Activated T-cell treated with anti-CD3 and anti-CD28 coated beads, Interleukin-2, amount 50 U/mL, for 72 hours (primary cell): ENCODE data around the gene TTC7B. TPM values are rescaled to one million over a fixed set of nuclear protein-coding genes. Genes with fewer than 3 reads are reported as not detected.
"Not testable (repeated sequence)": the region's sequence is repeated elsewhere in the genome, so short reads cannot be mapped to it uniquely, and the experiment has no call there.

Source experiments
- ATAC-seq, 2 donors: fragments of 150-1000 bp; cut with Tn5 transposase; replicated peaks in 1 of 2; 2 replicates each; pipeline ENCODE4 v1.10.0; 2021; ENCODE audit warnings: moderate library complexity in 2 of 2, mild to moderate bottlenecking in 1 of 2
- DNase-seq, 2 donors: peaks; one replicate each; pipeline ENCODE4 v3.0.0; 2021 to 2022; ENCODE audit warnings: mixed read lengths in 1 of 2
- H3K27ac Mint-ChIP-seq: one replicate; pipeline ENCODE4 v1.8.0; 2022; ENCODE audit warnings: mild to moderate bottlenecking, moderate library complexity, mixed read lengths
- H3K27me3 Mint-ChIP-seq: one replicate; pipeline ENCODE4 v1.8.0; 2022; ENCODE audit warnings: low read depth, mixed read lengths
- H3K36me3 Mint-ChIP-seq, 2 donors: one replicate each; pipeline ENCODE4 v1.8.0; 2022; ENCODE audit warnings: mixed read lengths in 2 of 2, mild to moderate bottlenecking in 1 of 2; ENCODE audit not compliant: insufficient read depth in 2 of 2
- H3K4me1 Mint-ChIP-seq: one replicate; pipeline ENCODE4 v1.8.0; 2022; ENCODE audit warnings: low read depth, mixed read lengths
- H3K4me3 Mint-ChIP-seq, 2 donors: one replicate each; pipeline ENCODE4 v1.8.0; 2022; ENCODE audit warnings: mild to moderate bottlenecking in 2 of 2, mixed read lengths in 2 of 2, moderate library complexity in 2 of 2
- H3K9me3 Mint-ChIP-seq, 2 donors: one replicate each; pipeline ENCODE4 v1.8.0; 2022; ENCODE audit warnings: mixed read lengths in 2 of 2
- total RNA-seq, 2 donors: library from RNA; stranded (reverse); gene quantifications; one replicate each; pipeline ENCODE4 v1.2.3, GENCODE V29; 2022

TTC7B gene
- total RNA-seq, 2 donors from 2014 or later = 9.2 to 10.7 TPM

- H3K36me3 Mint-ChIP-seq = peaks cover 0 to 3% of the 10 kb centered on the region in 2 donors
- H3K27me3 Mint-ChIP-seq = peaks cover 6% of the 10 kb centered on the region
- ATAC-seq (peak in 1 of 2 donors; percentile 4), DNase-seq (no peak)
- no peaks in the 10 kb centered on the region for H3K4me1 Mint-ChIP-seq
- no peak overlapping the region for H3K27ac Mint-ChIP-seq
- no peak overlapping the region for H3K4me3 Mint-ChIP-seq
- H3K9me3 Mint-ChIP-seq = peaks cover 2 to 4% of the 10 kb centered on the region in 2 donors
Measured at GRCh38 chr14:90533591-90534021, 282.6 kb downstream of the TTC7B start.

GRCh38 chr14:90532826-90533525 lies 283.3 kb downstream of the TTC7B start:
- ATAC-seq = no peak
- H3K36me3 Mint-ChIP-seq = peaks cover 0 to 6% of the 10 kb centered on the region in 2 donors

DNA sequence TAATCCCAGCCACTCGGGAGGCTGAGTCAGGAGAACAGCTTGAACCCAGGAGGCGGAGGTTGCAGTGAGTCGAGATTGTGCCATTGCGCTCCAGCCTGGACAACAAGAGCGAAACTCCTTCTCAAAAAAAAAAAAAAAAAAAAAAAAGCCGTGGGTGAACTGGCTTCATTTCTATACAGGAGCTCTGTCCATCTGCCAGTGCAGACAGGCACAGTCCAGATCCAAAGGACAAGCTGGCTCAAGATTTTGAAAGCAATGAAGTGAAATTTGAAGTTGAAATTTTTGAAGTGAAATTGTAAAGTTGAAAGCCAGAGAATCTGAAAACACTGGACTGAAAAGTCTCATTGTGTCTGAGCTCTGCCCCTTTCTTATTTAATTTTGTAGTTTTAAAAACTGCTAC lies 284.7 kb downstream of the TTC7B start:
- no peak for ATAC-seq
- Mint-ChIP-seq H3K36me3 (peaks cover 7 to 8% of the 10 kb centered on the region in 2 donors), H3K9me3 (peaks cover 9 to 12% of the 10 kb centered on the region in 2 donors), H3K27ac (no peak overlapping the region), H3K27me3 (peaks cover 8% of the 10 kb centered on the region), H3K4me3 (no peak overlapping the region), H3K4me1 (no peaks in the 10 kb centered on the region)
- DNase-seq = no peak

More at GRCh38 chr14:90532826-90533525, 283.3 kb downstream of the TTC7B start:
- Mint-ChIP-seq H3K27me3 (peaks cover 8% of the 10 kb centered on the region), H3K4me1 (no peaks in the 10 kb centered on the region), H3K4me3 (no peak overlapping the region), H3K27ac (no peak overlapping the region), H3K9me3 (peaks cover 4 to 8% of the 10 kb centered on the region in 2 donors)
- DNase-seq = no peak

GRCh38 chr14:90530523-90530922 lies 285.7 kb downstream of the TTC7B start:
- no peak overlapping the region for H3K4me3 Mint-ChIP-seq
- H3K27me3 Mint-ChIP-seq = peaks cover 8% of the 10 kb centered on the region
- no peak overlapping the region for H3K27ac Mint-ChIP-seq
- peaks cover 9 to 12% of the 10 kb centered on the region in 2 donors for H3K9me3 Mint-ChIP-seq
- no peak for ATAC-seq
- peaks cover 7 to 8% of the 10 kb centered on the region in 2 donors for H3K36me3 Mint-ChIP-seq
- DNase-seq = no peak
- no peaks in the 10 kb centered on the region for H3K4me1 Mint-ChIP-seq

- Mint-ChIP-seq H3K4me3 (no peak overlapping the region), H3K36me3 (peaks cover 7 to 8% of the 10 kb centered on the region in 2 donors), H3K27me3 (peaks cover 8% of the 10 kb centered on the region), H3K27ac (no peak overlapping the region), H3K9me3 (peaks cover 9 to 12% of the 10 kb centered on the region in 2 donors), H3K4me1 (no peaks in the 10 kb centered on the region)
- ATAC-seq (no peak), DNase-seq (no peak)
Measured at GRCh38 chr14:90527978-90528377, 288.3 kb downstream of the TTC7B start.

- DNase-seq, H3K4me3 Mint-ChIP-seq, H3K27ac Mint-ChIP-seq, H3K27me3 Mint-ChIP-seq, H3K4me1 Mint-ChIP-seq, H3K36me3 Mint-ChIP-seq, ATAC-seq: not testable (repeated sequence)
- peaks cover 9 to 12% of the 10 kb centered on the region in 2 donors for H3K9me3 Mint-ChIP-seq
Measured at GRCh38 chr14:90526536-90526935, 289.7 kb downstream of the TTC7B start.

- H3K4me3 Mint-ChIP-seq, H3K27me3 Mint-ChIP-seq, H3K36me3 Mint-ChIP-seq, DNase-seq, H3K27ac Mint-ChIP-seq, H3K4me1 Mint-ChIP-seq: not testable (repeated sequence)
- H3K9me3 Mint-ChIP-seq = peaks cover 9 to 12% of the 10 kb centered on the region in 2 donors
- peak; percentile 46 to 52 for ATAC-seq
Measured at GRCh38 chr14:90525353-90526028, 290.7 kb downstream of the TTC7B start.

DNA sequence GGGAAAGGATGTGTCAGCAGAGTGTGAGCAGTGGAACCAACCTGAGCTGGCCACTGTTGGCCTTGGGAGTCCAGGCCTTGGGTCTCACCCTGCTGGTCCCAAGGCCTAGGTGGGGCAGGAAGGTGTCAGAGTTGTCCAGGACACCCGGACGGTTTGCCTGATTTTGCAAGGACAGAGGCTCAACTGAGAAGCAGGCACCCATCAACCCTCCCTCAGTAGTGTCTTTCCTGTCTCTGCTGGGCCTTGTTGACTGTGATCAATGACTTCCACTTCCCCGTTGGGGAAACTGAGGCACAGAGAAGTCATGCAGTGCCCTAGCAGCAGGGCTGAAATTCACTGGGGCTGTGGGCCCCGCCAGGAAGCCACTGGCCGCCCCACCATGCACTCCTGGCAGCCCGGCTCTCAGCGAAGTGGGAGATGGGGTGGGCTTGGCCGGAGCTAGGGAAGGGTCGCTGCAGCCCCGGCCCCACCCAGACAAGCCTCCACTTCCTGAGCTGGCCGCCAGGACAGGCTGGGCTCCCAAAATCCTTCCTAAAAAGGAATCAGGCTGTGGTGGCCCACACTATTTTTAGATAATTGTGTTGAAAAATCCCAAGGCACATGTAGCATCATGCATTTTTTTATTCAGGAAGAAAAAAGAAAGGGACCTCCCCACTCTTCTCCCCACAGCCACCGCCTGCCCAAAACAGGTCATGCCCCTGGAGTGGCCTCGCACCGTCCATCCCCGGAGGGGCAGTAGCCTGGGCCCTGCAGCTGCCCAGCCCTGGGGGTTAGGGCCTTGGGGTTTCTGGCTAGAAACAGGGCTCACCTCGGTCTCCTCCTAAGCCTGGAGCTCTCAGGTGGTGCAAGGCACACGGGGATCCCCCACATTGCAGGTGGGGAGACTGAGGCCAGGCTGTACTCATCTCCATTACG lies 292.0 kb downstream of the TTC7B start:
- Mint-ChIP-seq H3K4me1 (no peaks in the 10 kb centered on the region), H3K27ac (no peak overlapping the region), H3K4me3 (no peak overlapping the region), H3K27me3 (peaks cover 8% of the 10 kb centered on the region), H3K36me3 (peaks cover 7 to 8% of the 10 kb centered on the region in 2 donors), H3K9me3 (peaks cover 9 to 12% of the 10 kb centered on the region in 2 donors)
- ATAC-seq (no peak), DNase-seq (no peak)

- H3K27me3 Mint-ChIP-seq = peaks cover 2% of the 10 kb centered on the region
- H3K4me1 Mint-ChIP-seq = no peaks in the 10 kb centered on the region
Measured at GRCh38 chr14:90523544-90523943, 292.7 kb downstream of the TTC7B start.

GRCh38 chr14:90522571-90523191 lies 293.5 kb downstream of the TTC7B start:
- H3K27me3 Mint-ChIP-seq = no peaks in the 10 kb centered on the region
- ATAC-seq (no peak), DNase-seq (no peak)
- no peak overlapping the region for H3K4me3 Mint-ChIP-seq
- peaks cover 1 to 8% of the 10 kb centered on the region in 2 donors for H3K36me3 Mint-ChIP-seq
- peaks cover 5% of the 10 kb centered on the region in 2 donors for H3K9me3 Mint-ChIP-seq
- no peak overlapping the region for H3K27ac Mint-ChIP-seq
- H3K4me1 Mint-ChIP-seq = no peaks in the 10 kb centered on the region

More at GRCh38 chr14:90523544-90523943, 292.7 kb downstream of the TTC7B start:
- Mint-ChIP-seq H3K36me3 (peaks cover 3 to 8% of the 10 kb centered on the region in 2 donors), H3K9me3 (peaks cover 6 to 7% of the 10 kb centered on the region in 2 donors), H3K27ac (no peak overlapping the region), H3K4me3 (no peak overlapping the region)
- DNase-seq (no peak), ATAC-seq (no peak)

GRCh38 chr14:90521930-90522483 lies 294.2 kb downstream of the TTC7B start:
- H3K36me3 Mint-ChIP-seq = peaks cover 1 to 5% of the 10 kb centered on the region in 2 donors
- peaks cover 2% of the 10 kb centered on the region in 2 donors for H3K9me3 Mint-ChIP-seq
- DNase-seq = no peak
- no peaks in the 10 kb centered on the region for H3K27me3 Mint-ChIP-seq
- no peak for ATAC-seq
- no peak overlapping the region for H3K27ac Mint-ChIP-seq
- H3K4me3 Mint-ChIP-seq = no peak overlapping the region
- H3K4me1 Mint-ChIP-seq = no peaks in the 10 kb centered on the region
